ENCODE data around the gene KLHL29. TPM values are rescaled to one million over a fixed set of nuclear protein-coding genes. Genes with fewer than 3 reads are reported as not detected.

KLHL29 gene
- total RNA-seq, 1 donor from 2014 or later: 36.5 TPM

DNA sequence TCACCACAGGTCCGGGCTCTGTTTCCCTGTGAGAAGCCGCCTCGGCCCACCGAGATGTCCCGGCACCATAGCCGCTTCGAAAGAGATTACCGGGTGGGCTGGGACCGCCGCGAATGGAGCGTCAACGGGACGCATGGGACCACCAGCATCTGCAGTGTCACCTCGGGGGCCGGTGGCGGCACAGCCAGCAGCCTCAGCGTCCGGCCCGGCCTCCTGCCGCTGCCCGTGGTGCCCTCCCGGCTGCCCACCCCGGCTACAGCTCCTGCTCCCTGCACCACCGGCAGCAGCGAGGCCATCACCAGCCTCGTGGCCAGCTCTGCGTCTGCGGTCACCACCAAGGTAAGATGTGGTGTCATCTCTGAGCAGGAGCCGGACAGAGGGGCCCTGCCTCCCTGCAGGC is 177.2 kb downstream of the KLHL29 start:
- peaks cover 15% of the 10 kb centered on the region for H3K4me1 Mint-ChIP-seq (ENCODE audit: low read depth, unreplicated experiment)
- peaks cover 12% of the 10 kb centered on the region for H3K9me3 Mint-ChIP-seq (ENCODE audit: unreplicated experiment)
- DNase-seq: no peak
- peaks cover 12% of the 10 kb centered on the region for H3K27me3 Mint-ChIP-seq (ENCODE audit: unreplicated experiment)
- TF ChIP-seq, protein P1, sequence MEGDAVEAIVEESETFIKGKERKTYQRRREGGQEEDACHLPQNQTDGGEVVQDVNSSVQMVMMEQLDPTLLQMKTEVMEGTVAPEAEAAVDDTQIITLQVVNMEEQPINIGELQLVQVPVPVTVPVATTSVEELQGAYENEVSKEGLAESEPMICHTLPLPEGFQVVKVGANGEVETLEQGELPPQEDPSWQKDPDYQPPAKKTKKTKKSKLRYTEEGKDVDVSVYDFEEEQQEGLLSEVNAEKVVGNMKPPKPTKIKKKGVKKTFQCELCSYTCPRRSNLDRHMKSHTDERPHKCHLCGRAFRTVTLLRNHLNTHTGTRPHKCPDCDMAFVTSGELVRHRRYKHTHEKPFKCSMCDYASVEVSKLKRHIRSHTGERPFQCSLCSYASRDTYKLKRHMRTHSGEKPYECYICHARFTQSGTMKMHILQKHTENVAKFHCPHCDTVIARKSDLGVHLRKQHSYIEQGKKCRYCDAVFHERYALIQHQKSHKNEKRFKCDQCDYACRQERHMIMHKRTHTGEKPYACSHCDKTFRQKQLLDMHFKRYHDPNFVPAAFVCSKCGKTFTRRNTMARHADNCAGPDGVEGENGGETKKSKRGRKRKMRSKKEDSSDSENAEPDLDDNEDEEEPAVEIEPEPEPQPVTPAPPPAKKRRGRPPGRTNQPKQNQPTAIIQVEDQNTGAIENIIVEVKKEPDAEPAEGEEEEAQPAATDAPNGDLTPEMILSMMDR (IDR thresholded peaks at IDR 0.05; ENCODE audit: partially characterized antibody, unreplicated experiment): no peak
- H3K4me3 Mint-ChIP-seq (ENCODE audit: unreplicated experiment): no peak overlapping the region
- peaks cover 4% of the 10 kb centered on the region for H3K36me3 Mint-ChIP-seq (ENCODE audit: unreplicated experiment)
- no peak overlapping the region for H3K27ac Mint-ChIP-seq (ENCODE audit: unreplicated experiment)

DNA sequence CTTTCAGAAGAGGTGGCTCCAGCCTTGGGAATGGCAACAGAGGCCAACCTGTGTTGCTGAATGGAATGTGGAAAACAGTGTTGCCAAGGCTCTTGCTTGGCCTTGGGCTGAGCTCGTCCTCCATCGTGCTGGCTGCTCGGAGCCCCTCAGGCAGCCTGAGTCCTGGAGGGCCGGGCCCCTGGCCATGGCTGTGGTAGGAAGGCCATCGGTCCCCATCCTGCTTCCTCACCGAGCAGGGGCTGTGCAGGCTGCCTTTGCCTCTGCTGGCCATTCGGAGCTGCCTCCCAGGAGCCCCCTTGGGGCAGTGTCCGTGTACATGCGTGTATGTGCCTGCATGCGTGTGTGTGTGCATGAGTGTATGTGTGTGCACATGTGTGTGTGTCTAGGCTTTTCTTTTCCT is 178.2 kb downstream of the KLHL29 start:
- peaks cover 15% of the 10 kb centered on the region for H3K9me3 Mint-ChIP-seq (ENCODE audit: unreplicated experiment)
- no peak overlapping the region for H3K27ac Mint-ChIP-seq (ENCODE audit: unreplicated experiment)
- peaks cover 4% of the 10 kb centered on the region for H3K36me3 Mint-ChIP-seq (ENCODE audit: unreplicated experiment)
- H3K4me3 Mint-ChIP-seq (ENCODE audit: unreplicated experiment): no peak overlapping the region
- TF ChIP-seq, protein P1 (IDR thresholded peaks at IDR 0.05; ENCODE audit: partially characterized antibody, unreplicated experiment): no peak
- DNase-seq: no peak
- peaks cover 10% of the 10 kb centered on the region for H3K27me3 Mint-ChIP-seq (ENCODE audit: unreplicated experiment)
- H3K4me1 Mint-ChIP-seq (ENCODE audit: low read depth, unreplicated experiment): peaks cover 13% of the 10 kb centered on the region

DNA sequence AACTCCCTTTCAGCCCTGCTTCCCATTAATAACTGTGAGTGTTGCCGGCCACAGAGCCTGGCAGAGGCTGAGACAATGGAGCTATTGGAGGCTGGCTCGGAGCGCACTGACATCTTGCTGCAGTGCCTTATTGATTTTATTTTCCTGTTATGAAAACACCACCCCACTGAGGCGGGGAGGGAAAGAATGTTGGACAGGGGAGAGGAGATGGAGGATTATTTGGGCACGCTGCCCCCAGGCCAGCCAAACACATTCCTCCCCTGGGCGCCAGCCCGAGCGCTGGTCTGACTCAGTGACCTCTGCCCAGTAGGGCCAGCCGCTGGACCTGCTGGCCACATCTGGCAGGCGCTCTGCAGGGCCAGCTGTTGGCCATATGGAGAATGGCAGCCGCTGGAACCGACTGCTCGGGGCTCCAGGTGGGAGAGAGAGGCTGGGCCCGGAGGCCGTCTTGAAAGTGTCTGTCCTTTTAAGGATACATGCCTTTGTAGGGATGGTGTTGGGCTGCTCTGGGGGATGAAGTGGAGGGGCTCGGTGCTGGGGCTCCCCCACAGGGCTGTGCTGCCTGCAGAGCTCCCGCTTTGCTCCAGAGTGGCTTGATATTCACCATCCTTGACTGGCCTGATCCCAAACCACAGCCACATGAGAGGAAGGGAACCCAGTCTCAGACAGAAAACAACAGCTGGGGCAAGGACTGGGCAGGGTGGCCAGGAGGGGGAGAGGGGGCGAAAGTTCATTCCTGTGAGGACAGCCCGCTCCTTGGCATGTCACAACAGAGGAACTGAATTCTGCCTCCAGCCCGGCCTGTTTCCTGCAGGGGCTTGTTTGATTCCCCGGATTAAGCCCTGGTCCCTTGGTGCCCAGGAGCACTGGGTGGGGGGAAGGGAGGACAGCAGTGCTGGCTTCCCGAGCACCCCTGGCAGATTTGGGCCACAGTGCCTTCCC is 179.0 kb downstream of the KLHL29 start:
- TF ChIP-seq, protein P1 (IDR thresholded peaks at IDR 0.05; ENCODE audit: partially characterized antibody, unreplicated experiment): no peak
- Mint-ChIP-seq H3K9me3 (ENCODE audit: unreplicated experiment) (peaks cover 15% of the 10 kb centered on the region), H3K4me1 (ENCODE audit: low read depth, unreplicated experiment) (peaks cover 13% of the 10 kb centered on the region), H3K36me3 (ENCODE audit: unreplicated experiment) (peaks cover 4% of the 10 kb centered on the region), H3K27ac (ENCODE audit: unreplicated experiment) (no peak overlapping the region), H3K27me3 (ENCODE audit: unreplicated experiment) (peaks cover 10% of the 10 kb centered on the region), H3K4me3 (ENCODE audit: unreplicated experiment) (no peak overlapping the region)
- DNase-seq: no peak

DNA sequence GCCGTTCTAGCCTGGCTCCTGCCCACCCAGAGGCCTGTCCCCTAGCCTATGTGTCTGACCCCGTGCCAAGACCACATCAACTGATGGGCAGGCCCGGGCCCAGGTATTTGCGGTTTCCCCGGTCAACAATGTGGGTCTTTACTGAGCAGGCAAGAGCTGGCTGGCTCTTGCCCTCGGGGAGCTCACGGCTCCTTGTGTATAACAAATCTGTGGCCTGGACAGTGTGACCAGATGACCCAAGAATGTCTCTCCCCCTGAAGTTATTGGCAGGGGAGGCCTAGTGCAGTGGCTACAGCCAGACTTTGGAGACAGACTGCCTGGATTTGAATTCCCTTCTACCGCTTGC is 179.6 kb downstream of the KLHL29 start:
- Mint-ChIP-seq H3K27me3 (ENCODE audit: unreplicated experiment) (peaks cover 8% of the 10 kb centered on the region), H3K4me1 (ENCODE audit: low read depth, unreplicated experiment) (peaks cover 15% of the 10 kb centered on the region), H3K36me3 (ENCODE audit: unreplicated experiment) (peaks cover 4% of the 10 kb centered on the region), H3K9me3 (ENCODE audit: unreplicated experiment) (peaks cover 15% of the 10 kb centered on the region), H3K27ac (ENCODE audit: unreplicated experiment) (no peak overlapping the region), H3K4me3 (ENCODE audit: unreplicated experiment) (peak overlapping the region; percentile 20)
- no peak for DNase-seq
- TF ChIP-seq, protein P1 (IDR thresholded peaks at IDR 0.05; ENCODE audit: partially characterized antibody, unreplicated experiment): no peak

DNA sequence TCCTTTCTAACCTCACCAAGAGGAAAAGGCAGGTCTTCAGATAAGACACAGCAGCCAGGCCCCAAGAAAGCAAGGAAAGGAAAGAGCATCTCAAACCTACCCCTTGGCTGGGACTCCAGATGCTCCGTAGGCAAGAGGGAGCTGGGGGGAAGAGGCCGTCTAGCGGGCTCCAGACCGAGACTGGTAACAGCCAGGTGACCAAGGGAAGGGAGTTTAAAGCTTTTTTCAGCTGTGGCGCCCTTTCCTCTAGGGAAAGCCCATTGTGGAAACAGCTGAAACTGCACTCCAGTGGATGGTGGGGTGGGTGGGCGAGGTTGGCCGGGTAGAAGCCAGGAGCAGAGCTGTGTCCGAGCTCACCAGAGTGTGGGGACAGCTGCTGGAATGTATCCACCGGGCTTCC is 180.4 kb downstream of the KLHL29 start:
- peaks cover 8% of the 10 kb centered on the region for H3K27me3 Mint-ChIP-seq (ENCODE audit: unreplicated experiment)
- no peak for DNase-seq
- peaks cover 15% of the 10 kb centered on the region for H3K9me3 Mint-ChIP-seq (ENCODE audit: unreplicated experiment)
- H3K4me1 Mint-ChIP-seq (ENCODE audit: low read depth, unreplicated experiment): peaks cover 17% of the 10 kb centered on the region
- TF ChIP-seq, protein P1 (IDR thresholded peaks at IDR 0.05; ENCODE audit: partially characterized antibody, unreplicated experiment): no peak
- H3K27ac Mint-ChIP-seq (ENCODE audit: unreplicated experiment): no peak overlapping the region
- peaks cover 4% of the 10 kb centered on the region for H3K36me3 Mint-ChIP-seq (ENCODE audit: unreplicated experiment)
- H3K4me3 Mint-ChIP-seq (ENCODE audit: unreplicated experiment): no peak overlapping the region
